GM12892 (cell line): ENCODE data around the gene TBC1D19.

ENCODE experiments used
- POLR2A ChIP-seq: IDR thresholded peaks from 2 replicates; pipeline ENCODE4 v1.6.1; 2011; ENCODE audit warnings: low read depth, low read length, control low read depth
- POLR2AphosphoS5 ChIP-seq: IDR thresholded peaks from 2 replicates; pipeline ENCODE4 v1.6.1; 2011; ENCODE audit warnings: low read depth, low read length, control low read depth
- TAF1 ChIP-seq: IDR thresholded peaks from 2 replicates; pipeline ENCODE4 v1.6.1; 2011; ENCODE audit warnings: low read depth, mild to moderate bottlenecking, control low read depth, low read length, borderline replicate concordance

DNA sequence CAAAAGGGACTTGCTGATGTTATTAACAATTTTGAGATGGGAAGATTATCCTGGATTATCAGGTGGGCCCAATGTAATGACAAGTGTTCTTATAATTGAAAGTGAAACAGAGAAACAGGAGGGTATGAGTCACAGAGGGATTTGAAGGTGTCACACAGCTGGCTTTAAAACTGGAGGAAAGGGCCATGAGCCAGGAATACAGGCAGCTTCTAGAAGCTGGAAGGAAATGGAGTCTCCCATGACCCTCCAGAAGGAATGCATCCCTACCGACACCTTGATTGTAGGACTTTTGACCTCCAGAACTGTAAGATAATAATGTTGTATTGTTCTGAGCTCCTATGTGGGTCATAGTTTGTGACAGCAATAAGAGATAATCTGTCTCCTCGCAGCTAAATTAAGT, 178.8 kb downstream of the TBC1D19 start:
- no peak for TF ChIP-seq POLR2AphosphoS5
- no peak for TF ChIP-seq TAF1
- TF ChIP-seq POLR2A, result no peak
